Neuronal stem cell (in vitro differentiated cells): ENCODE measurements around the gene TGFB2.

Source experiments
- DNase-seq: peaks from one replicate; pipeline ENCODE4 v3.0.0-alpha.2; 2013; ENCODE audit warnings: low spot score
- H2AFZ ChIP-seq: one replicate; pipeline ENCODE4 v1.6.1; 2013; ENCODE audit warnings: mild to moderate bottlenecking, low read length, inconsistent platforms
- H2AK5ac ChIP-seq: 2 replicates; pipeline ENCODE4 v1.6.1; 2013; ENCODE audit warnings: low read depth, mild to moderate bottlenecking, inconsistent platforms, low read length, moderate library complexity, mixed read lengths
- H2BK120ac ChIP-seq: 2 replicates; pipeline ENCODE4 v1.6.1; 2013; ENCODE audit warnings: low read depth, mild to moderate bottlenecking, inconsistent platforms, low read length, moderate library complexity, mixed read lengths
- H2BK12ac ChIP-seq: one replicate; pipeline ENCODE4 v1.6.1; 2013; ENCODE audit warnings: low read length, inconsistent platforms
- H2BK15ac ChIP-seq: 2 replicates; pipeline ENCODE4 v1.6.1; 2013; ENCODE audit warnings: mild to moderate bottlenecking, low read length, inconsistent platforms, mixed read lengths
- H2BK5ac ChIP-seq: one replicate; pipeline ENCODE4 v1.6.1; 2013; ENCODE audit warnings: inconsistent platforms, mild to moderate bottlenecking, low read length, moderate library complexity
- H3K14ac ChIP-seq: one replicate; pipeline ENCODE4 v1.6.1; 2013; ENCODE audit warnings: low read length, inconsistent platforms
- H3K18ac ChIP-seq: 2 replicates; pipeline ENCODE4 v1.6.1; 2013; ENCODE audit warnings: low read length, inconsistent platforms
- H3K23ac ChIP-seq: 2 replicates; pipeline ENCODE4 v1.6.1; 2013; ENCODE audit warnings: low read depth, mild to moderate bottlenecking, mixed read lengths, low read length, inconsistent platforms; ENCODE audit not compliant: poor library complexity
- H3K27ac ChIP-seq: replicated peaks from 3 replicates; pipeline ENCODE4 v1.5.1; 2013; ENCODE audit warnings: low read length, inconsistent platforms
- H3K27me3 ChIP-seq, 3 experiments: 2 replicates each; pipeline ENCODE4 v1.6.1; 2013; ENCODE audit warnings: low read length in 3 of 3, mild to moderate bottlenecking in 2 of 3, inconsistent platforms in 1 of 3, low read depth in 1 of 3, mixed read lengths in 1 of 3, moderate library complexity in 1 of 3; ENCODE audit not compliant: control insufficient read depth in 3 of 3, insufficient read depth in 3 of 3
- H3K36me3 ChIP-seq, 2 donors: replicated peaks in 1 of 2; 2 replicates each; pipeline ENCODE4 v1.6.1; 2013; ENCODE audit warnings: low read length in 2 of 2; ENCODE audit not compliant: control insufficient read depth in 2 of 2, insufficient read depth in 2 of 2
- H3K4ac ChIP-seq: 2 replicates; pipeline ENCODE4 v1.6.1; 2013; ENCODE audit warnings: inconsistent platforms, mild to moderate bottlenecking, low read length, moderate library complexity
- H3K4me1 ChIP-seq, 2 donors: 1 replicate in 1 of 2; 2 replicates in 1 of 2; pipeline ENCODE4 v1.6.1; 2013; ENCODE audit warnings: low read length in 2 of 2, low read depth in 1 of 2; ENCODE audit not compliant: control insufficient read depth in 2 of 2, insufficient read depth in 1 of 2
- H3K4me2 ChIP-seq: one replicate; pipeline ENCODE4 v1.6.1; 2013; ENCODE audit warnings: mild to moderate bottlenecking, low read length, inconsistent platforms; ENCODE audit not compliant: insufficient read depth, poor library complexity, severe bottlenecking
- H3K4me3 ChIP-seq, 2 donors: 2 replicates each; pipeline ENCODE4 v1.5.1; 2013; ENCODE audit warnings: low read length in 2 of 2, mild to moderate bottlenecking in 2 of 2, inconsistent platforms in 1 of 2, moderate library complexity in 1 of 2
- H3K79me1 ChIP-seq: one replicate; pipeline ENCODE4 v1.6.1; 2013; ENCODE audit warnings: low read depth, mild to moderate bottlenecking, inconsistent platforms, low read length, moderate library complexity
- H3K9ac ChIP-seq: one replicate; pipeline ENCODE4 v1.6.1; 2013; ENCODE audit warnings: mild to moderate bottlenecking, low read depth, low read length, inconsistent platforms; ENCODE audit not compliant: poor library complexity
- H3K9me3 ChIP-seq, 2 donors: replicated peaks in 1 of 2; 2 replicates each; pipeline versions ENCODE3 to v1.6.1; 2013; ENCODE audit warnings: low read length in 2 of 2, mild to moderate bottlenecking in 2 of 2, inconsistent platforms in 1 of 2, low read depth in 1 of 2, mixed read lengths in 1 of 2, moderate library complexity in 1 of 2; ENCODE audit not compliant: control insufficient read depth in 2 of 2, insufficient read depth in 1 of 2
- H4K8ac ChIP-seq: one replicate; pipeline ENCODE4 v1.6.1; 2013; ENCODE audit warnings: low read depth, mild to moderate bottlenecking, inconsistent platforms, low read length, moderate library complexity
- H4K91ac ChIP-seq: one replicate; pipeline ENCODE4 v1.6.1; 2013; ENCODE audit warnings: low read length, low read depth, mild to moderate bottlenecking, inconsistent platforms; ENCODE audit not compliant: poor library complexity
- WGBS, 2 donors: extraction: QIAGEN DNeasy Blood & Tissue Kit; methylation state at CpG; one replicate each; pipeline ENCODE4 v1.1.7; 2013; ENCODE audit warnings: missing lambda C conversion rate in 2 of 2, mixed read lengths in 1 of 2; ENCODE audit not compliant: insufficient read length in 2 of 2, insufficient replicate concordance in 1 of 2; ENCODE audit errors: extremely low coverage in 2 of 2; 5-methylcytosine and 5-hydroxymethylcytosine counted together

Gene TGFB2

GRCh38 chr1:218341325-218341724, 3.8 kb upstream of the TGFB2 start:
- Histone ChIP-seq H3K9me3 (no peaks in the 10 kb centered on the region), H3K79me1 (no peaks in the 10 kb centered on the region), H3K27ac (no peak overlapping the region), H3K27me3 (peaks cover 0 to 4% (median 0%) of the 10 kb centered on the region in 3 experiments), H3K4me1 (peaks cover 0 to 5% of the 10 kb centered on the region in 2 donors), H3K18ac (no peak overlapping the region), H2AK5ac (no peak overlapping the region), H3K4me3 (no peak overlapping the region), H3K36me3 (no peaks in the 10 kb centered on the region), H2AFZ (no peak overlapping the region), H3K23ac (no peak overlapping the region), H2BK5ac (no peak overlapping the region), H3K14ac (no peak overlapping the region), H2BK120ac (no peak overlapping the region), H3K4me2 (no peak overlapping the region), H3K9ac (no peak overlapping the region), H4K8ac (no peak overlapping the region), H4K91ac (no peak overlapping the region), H2BK15ac (no peak overlapping the region), H2BK12ac (no peak overlapping the region), H3K4ac (no peak overlapping the region)
- WGBS, 2 donors, result no CpG with 5 or more reads among the region's 1 CpG
- DNase-seq, result no peak

- Histone ChIP-seq H4K91ac (no peak overlapping the region), H3K4me1 (peaks cover 0 to 3% of the 10 kb centered on the region in 2 donors), H2BK120ac (no peak overlapping the region), H3K23ac (no peak overlapping the region), H3K4ac (no peak overlapping the region), H3K27me3 (peaks cover 0 to 4% (median 0%) of the 10 kb centered on the region in 3 experiments), H3K4me3 (no peak overlapping the region), H2BK5ac (no peak overlapping the region), H4K8ac (no peak overlapping the region), H2BK12ac (no peak overlapping the region), H3K18ac (no peak overlapping the region), H3K27ac (no peak overlapping the region), H3K9me3 (no peaks in the 10 kb centered on the region), H3K9ac (no peak overlapping the region), H2AK5ac (no peak overlapping the region), H3K36me3 (no peaks in the 10 kb centered on the region), H2BK15ac (no peak overlapping the region), H2AFZ (no peak overlapping the region), H3K4me2 (no peak overlapping the region), H3K79me1 (no peaks in the 10 kb centered on the region), H3K14ac (no peak overlapping the region)
- no CpG with 5 or more reads among the region's 4 CpGs for WGBS, 2 donors
- no peak for DNase-seq
These were observed 3.0 kb upstream of the TGFB2 start for GRCh38 chr1:218342091-218342490.

GRCh38 chr1:218345673-218346390, 696 bp downstream of the TGFB2 start:
- Histone ChIP-seq H3K79me1 (no peaks in the 10 kb centered on the region), H3K27ac (no peak overlapping the region), H2AK5ac (no peak overlapping the region), H3K9ac (peak overlapping the region; percentile 92), H2BK120ac (peak overlapping the region; percentile 76), H3K9me3 (no peaks in the 10 kb centered on the region), H3K14ac (peak overlapping the region; percentile 39), H3K36me3 (no peaks in the 10 kb centered on the region), H3K4me1 (peaks cover 2 to 4% of the 10 kb centered on the region in 2 donors), H3K18ac (peak overlapping the region; percentile 89), H3K4ac (no peak overlapping the region), H2AFZ (peak overlapping the region; percentile 95), H3K4me2 (peak overlapping the region; percentile 87), H4K8ac (peak overlapping the region; percentile 57), H3K4me3 (peak overlapping the region; percentile 60 to 88), H2BK15ac (peak overlapping the region; percentile 87), H2BK5ac (no peak overlapping the region), H3K27me3 (peaks cover 0 to 4% (median 0%) of the 10 kb centered on the region in 3 experiments), H4K91ac (no peak overlapping the region), H2BK12ac (peak overlapping the region; percentile 68), H3K23ac (peak overlapping the region; percentile 61)
- no peak for DNase-seq
- no CpG with 5 or more reads among the region's 64 CpGs for WGBS, 2 donors

- H3K4me3 ChIP-seq, result peak overlapping the region; percentile 60 to 88
- H3K4me1 ChIP-seq, result peaks cover 2 to 7% of the 10 kb centered on the region in 2 donors
- H2BK5ac ChIP-seq, result no peak overlapping the region
- WGBS, 2 donors, result no CpG with 5 or more reads among the region's 39 CpGs
- H2BK120ac ChIP-seq, result peak overlapping the region; percentile 76
- H3K4ac ChIP-seq, result no peak overlapping the region
- H3K18ac ChIP-seq, result peak overlapping the region; percentile 54
- H3K27ac ChIP-seq, result no peak overlapping the region
- no peaks in the 10 kb centered on the region for H3K36me3 ChIP-seq
- H3K9me3 ChIP-seq, result no peaks in the 10 kb centered on the region
- H3K27me3 ChIP-seq, result peaks cover 0 to 4% (median 0%) of the 10 kb centered on the region in 3 experiments
- peak overlapping the region; percentile 61 for H3K9ac ChIP-seq
- no peak overlapping the region for H3K14ac ChIP-seq
- H3K4me2 ChIP-seq, result peak overlapping the region; percentile 87
- no peak overlapping the region for H2BK12ac ChIP-seq
- H2AK5ac ChIP-seq, result no peak overlapping the region
- H2AFZ ChIP-seq, result peak overlapping the region; percentile 95
- no peak overlapping the region for H4K8ac ChIP-seq
- no peak overlapping the region for H4K91ac ChIP-seq
- H3K23ac ChIP-seq, result no peak overlapping the region
- no peaks in the 10 kb centered on the region for H3K79me1 ChIP-seq
- no peak for DNase-seq
- no peak overlapping the region for H2BK15ac ChIP-seq
These were observed 1.5 kb downstream of the TGFB2 start for GRCh38 chr1:218346391-218347204.
